ENCODE measurements around the gene LRP1B. TPM values are rescaled to one million over a fixed set of nuclear protein-coding genes. Genes with fewer than 3 reads are reported as not detected.

Gene LRP1B
- total and polyA plus RNA-seq, 2 donors (not counting 1 experiment from before 2014, with no cell fraction given): not detected

- H3K9ac ChIP-seq (ENCODE audit: low read length): no peak overlapping the region
- peaks cover 4% of the 10 kb centered on the region for H3K9me3 Mint-ChIP-seq (ENCODE audit: insufficient read depth)
- H3K4me3 ChIP-seq (ENCODE audit: control extremely low read depth in 1 of 5, extremely low read depth in 1 of 5, insufficient read depth in 1 of 5, low read depth in 2 of 5, low read length in 4 of 5): no peak overlapping the region
- DNase-seq (no peak), ATAC-seq (ENCODE audit: low read depth) (no peak)
- no peaks in the 10 kb centered on the region for H3K4me1 Mint-ChIP-seq
- no peak overlapping the region for H2AFZ ChIP-seq (ENCODE audit: insufficient read depth, low read depth, low read length, poor library complexity, severe bottlenecking)
- H3K27ac Mint-ChIP-seq: no peak overlapping the region
- H3K4me3 Mint-ChIP-seq: no peak overlapping the region
- TF ChIP-seq CTCF (IDR thresholded peaks at IDR 0.05): no peak
- no peak for TF ChIP-seq EZH2 (IDR thresholded peaks at IDR 0.05; ENCODE audit: borderline replicate concordance, insufficient read depth, low read depth, low read length, poor library complexity, severe bottlenecking)
- no peaks in the 10 kb centered on the region for H3K79me2 ChIP-seq (ENCODE audit: control insufficient read depth, insufficient read depth, low read length)
- CTCF ChIA-PET: no interaction called here
- H3K9me3 ChIP-seq (ENCODE audit: control extremely low read depth in 1 of 3, control insufficient read depth in 2 of 3, insufficient read depth in 1 of 3, low read length in 2 of 3): no peaks in the 10 kb centered on the region
- H3K27ac ChIP-seq (ENCODE audit: low read length in 2 of 2): no peak overlapping the region
- no peaks in the 10 kb centered on the region for H4K20me1 ChIP-seq (ENCODE audit: control insufficient read depth, insufficient read depth, low read length, poor library complexity, severe bottlenecking)
- H3K27me3 ChIP-seq (replicated peaks in 1 of 4; ENCODE audit: control extremely low read depth in 1 of 4, control insufficient read depth in 3 of 4, insufficient read depth in 4 of 4, low read length in 3 of 4): no peaks in the 10 kb centered on the region
- no peaks in the 10 kb centered on the region for H3K27me3 Mint-ChIP-seq
- WGBS (ENCODE audit: insufficient coverage): 98% methylated on average over 5 of the region's 5 CpGs
- POLR2A ChIA-PET: no interaction called here
- intact Hi-C loops (cut with micrococcal nuclease): no loop called here
- no peaks in the 10 kb centered on the region for H3K4me1 ChIP-seq (ENCODE audit: control insufficient read depth in 2 of 2, insufficient read depth in 2 of 2, low read length in 2 of 2)
- H3K36me3 ChIP-seq (replicated peaks in 1 of 2; ENCODE audit: control extremely low read depth in 1 of 2, control insufficient read depth in 1 of 2, extremely low read depth in 1 of 2, insufficient read depth in 2 of 2, low read length in 1 of 2): no peaks in the 10 kb centered on the region
- no peak overlapping the region for H3K4me2 ChIP-seq (replicated peaks; ENCODE audit: low read depth, low read length, poor library complexity, severe bottlenecking)
Observed at GRCh38 chr2:141590620-141591019, 540.2 kb downstream of the LRP1B start.

- Histone ChIP-seq H4K20me1 (ENCODE audit: control insufficient read depth, insufficient read depth, low read length, poor library complexity, severe bottlenecking) (no peaks in the 10 kb centered on the region), H3K27me3 (replicated peaks in 1 of 4; ENCODE audit: control extremely low read depth in 1 of 4, control insufficient read depth in 3 of 4, insufficient read depth in 4 of 4, low read length in 3 of 4) (no peaks in the 10 kb centered on the region), H3K79me2 (ENCODE audit: control insufficient read depth, insufficient read depth, low read length) (no peaks in the 10 kb centered on the region), H3K9ac (ENCODE audit: low read length) (no peak overlapping the region), H3K36me3 (replicated peaks in 1 of 2; ENCODE audit: control extremely low read depth in 1 of 2, control insufficient read depth in 1 of 2, extremely low read depth in 1 of 2, insufficient read depth in 2 of 2, low read length in 1 of 2) (no peaks in the 10 kb centered on the region), H3K9me3 (ENCODE audit: control extremely low read depth in 1 of 3, control insufficient read depth in 2 of 3, insufficient read depth in 1 of 3, low read length in 2 of 3) (no peaks in the 10 kb centered on the region), H3K4me2 (replicated peaks; ENCODE audit: low read depth, low read length, poor library complexity, severe bottlenecking) (no peak overlapping the region), H3K4me1 (ENCODE audit: control insufficient read depth in 2 of 2, insufficient read depth in 2 of 2, low read length in 2 of 2) (no peaks in the 10 kb centered on the region), H2AFZ (ENCODE audit: insufficient read depth, low read depth, low read length, poor library complexity, severe bottlenecking) (no peak overlapping the region), H3K4me3 (ENCODE audit: control extremely low read depth in 1 of 5, extremely low read depth in 1 of 5, insufficient read depth in 1 of 5, low read depth in 2 of 5, low read length in 4 of 5) (no peak overlapping the region), H3K27ac (ENCODE audit: low read length in 2 of 2) (no peak overlapping the region)
- TF ChIP-seq CTCF (IDR thresholded peaks at IDR 0.05) (no peak), EZH2 (IDR thresholded peaks at IDR 0.05; ENCODE audit: borderline replicate concordance, insufficient read depth, low read depth, low read length, poor library complexity, severe bottlenecking) (no peak)
- no peaks in the 10 kb centered on the region for H3K27me3 Mint-ChIP-seq
- peaks cover 4% of the 10 kb centered on the region for H3K9me3 Mint-ChIP-seq (ENCODE audit: insufficient read depth)
- POLR2A ChIA-PET: no interaction called here
- no peak overlapping the region for H3K27ac Mint-ChIP-seq
- H3K4me3 Mint-ChIP-seq: no peak overlapping the region
- ATAC-seq (ENCODE audit: low read depth): no peak
- CTCF ChIA-PET: no interaction called here
- intact Hi-C loops (cut with micrococcal nuclease): no loop called here
- no peaks in the 10 kb centered on the region for H3K4me1 Mint-ChIP-seq
- WGBS (ENCODE audit: insufficient coverage): no CpG with 5 or more reads among the region's 7 CpGs
- DNase-seq: no peak
Observed at GRCh38 chr2:141589314-141589713, 541.5 kb downstream of the LRP1B start.
